ENCODE results near the gene MRPS22. TPM values are rescaled to one million over a fixed set of nuclear protein-coding genes. Genes with fewer than 3 reads are reported as not detected.
A peak's percentile ranks its signal among the peaks of the same experiment; 100 is the strongest.

The MRPS22 gene
- total and polyA plus RNA-seq, 9 of the 15 experiments (the other 6 are each of a cell fraction or from before 2014, with no cell fraction given): 148 to 397 (median 229) TPM

- peak overlapping the region; percentile 11; the same call in 1 of the 3 replicates for H3K27ac ChIP-seq (ENCODE audit: extremely low read depth, low read depth, low read length)
- H2AFZ ChIP-seq (ENCODE audit: low read depth, low read length): peak overlapping the region; percentile 70
- intact Hi-C loops (cut with micrococcal nuclease) (no loop called here), in situ Hi-C loops (cut with MboI) (no loop called here)
- H3K27me3 ChIP-seq (ENCODE audit: control insufficient read depth in 2 of 2, insufficient read depth in 2 of 2, low read length in 2 of 2): no peaks in the 10 kb centered on the region
- H3K9me1 ChIP-seq (ENCODE audit: control insufficient read depth, insufficient read depth, low read length): peaks cover 3% of the 10 kb centered on the region
- peaks cover 38 to 70% of the 10 kb centered on the region in 2 experiments for H3K4me1 ChIP-seq (replicated peaks in 1 of 2; ENCODE audit: control insufficient read depth in 2 of 2, insufficient read depth in 2 of 2, low read length in 2 of 2)
- ChIA-PET CTCF (ENCODE audit: low intra/inter-chr PET ratio) (interaction anchor here (0.6 kb wide), 1 partner anchor 13 kb away, joined by 3 read pairs; no protein-coding TSS in a partner anchor), POLR2A (interaction anchor here (0.7 to 1.0 kb wide), 2 partner anchors 11 to 176 kb away, joined by 3 to 5 read pairs; no protein-coding TSS in a partner anchor)
- no peaks in the 10 kb centered on the region for H4K20me1 ChIP-seq (replicated peaks; ENCODE audit: control insufficient read depth, insufficient read depth, low read length)
- DNase-seq (ENCODE audit: extremely low read depth in 1 of 4, low spot score in 3 of 4): no peak
- H3K79me2 ChIP-seq (ENCODE audit: control insufficient read depth, insufficient read depth, low read length): no peaks in the 10 kb centered on the region
- no peaks in the 10 kb centered on the region for H3K36me3 ChIP-seq (ENCODE audit: control insufficient read depth, insufficient read depth, low read length)
- peak overlapping the region in 1 of 2 experiments; percentile 18; a peak in 1 of 4 replicates for H3K9ac ChIP-seq (ENCODE audit: insufficient read depth in 1 of 2, low read depth in 2 of 2, low read length in 2 of 2)
- no peak overlapping the region for H3K4me3 ChIP-seq
- no peak for TF ChIP-seq ZSCAN32 (CRISPR knock-in tag; IDR thresholded peaks at IDR 0.05)
- TF ChIP-seq CHD1 (IDR thresholded peaks at IDR 0.05; ENCODE audit: low read length): no peak
- no peak for TF ChIP-seq TCF3 (CRISPR knock-in tag; IDR thresholded peaks at IDR 0.05)
- no peak for TF ChIP-seq ZFP30 (CRISPR knock-in tag; IDR thresholded peaks at IDR 0.05; ENCODE audit: borderline replicate concordance)
- no peak for TF ChIP-seq ZNF24 (IDR thresholded peaks at IDR 0.05)
- no peak for TF ChIP-seq E4F1 (CRISPR knock-in tag; IDR thresholded peaks at IDR 0.05; ENCODE audit: borderline replicate concordance)
- no peak for TF ChIP-seq ZNF224 (CRISPR knock-in tag; IDR thresholded peaks at IDR 0.05)
- TF ChIP-seq HBP1 (CRISPR knock-in tag; IDR thresholded peaks at IDR 0.05): no peak
- TF ChIP-seq TCF7 (IDR thresholded peaks at IDR 0.05; ENCODE audit: borderline replicate concordance): no peak
- TF ChIP-seq ZNF507 (tag; conservative IDR thresholded peaks at IDR 0.05): no peak
- TF ChIP-seq ZNF274 (IDR thresholded peaks at IDR 0.05; ENCODE audit: borderline replicate concordance, low read depth, low read length): no peak
- no peak for TF ChIP-seq ZNF830 (CRISPR knock-in tag; IDR thresholded peaks at IDR 0.05)
- TF ChIP-seq GTF2F1 (IDR thresholded peaks at IDR 0.05; ENCODE audit: low read depth, low read length): no peak
- TF ChIP-seq SMAD4 (CRISPR knock-in tag; conservative IDR thresholded peaks at IDR 0.05): no peak
- no peak for TF ChIP-seq SREBF1 (IDR thresholded peaks at IDR 0.05; ENCODE audit: borderline replicate concordance, low read depth, low read length)
- TF ChIP-seq HDAC1 (IDR thresholded peaks at IDR 0.05): no peak
- TF ChIP-seq EP400 (IDR thresholded peaks at IDR 0.05): no peak
- TF ChIP-seq KLF10 (CRISPR knock-in tag; IDR thresholded peaks at IDR 0.05): no peak
- TF ChIP-seq ATF1 (CRISPR knock-in tag; IDR thresholded peaks at IDR 0.05): no peak
- no peak for TF ChIP-seq ATF1 (tag; IDR thresholded peaks at IDR 0.05)
- TF ChIP-seq PHTF2 (CRISPR knock-in tag; IDR thresholded peaks at IDR 0.05): no peak
- no TSS peak for BruUV-seq (replicated peaks)
- H3K9me3 ChIP-seq (replicated peaks; ENCODE audit: control insufficient read depth, insufficient read depth, low read depth, low read length): peaks cover 3% of the 10 kb centered on the region; the same call in 1 of the 2 replicates
- WGBS (ENCODE audit: insufficient coverage, low coverage, missing lambda C conversion rate): 40% methylated on average over 4 of the region's 4 CpGs
- no peak for ATAC-seq
- H3K4me2 ChIP-seq (ENCODE audit: insufficient read depth, low read length): 0 out of 2 replicates have a peak overlapping the region, but pooled peaks have one; percentile 10
- no peak for FAIRE-seq
Measured at GRCh38 chr3:139308560-139308959, 35.3 kb upstream of the MRPS22 start.
